Myocyte (in vitro differentiated cells): ENCODE measurements around the gene MAP2K5. TPM values are rescaled to one million over a fixed set of nuclear protein-coding genes. Genes with fewer than 3 reads are reported as not detected.

ENCODE experiments used
- DNase-seq: peaks from one replicate; pipeline ENCODE4 v3.0.0-alpha.2; 2012; ENCODE audit warnings: low read depth
- total RNA-seq: library from RNA; depleted of rRNA; stranded (reverse); fragments of >200 nt; gene quantifications from 2 replicates; pipeline ENCODE4 v1.2.3, GENCODE V29; 2014

MAP2K5 gene
- total RNA-seq, 1 donor from 2014 or later = 8.9 TPM

DNA sequence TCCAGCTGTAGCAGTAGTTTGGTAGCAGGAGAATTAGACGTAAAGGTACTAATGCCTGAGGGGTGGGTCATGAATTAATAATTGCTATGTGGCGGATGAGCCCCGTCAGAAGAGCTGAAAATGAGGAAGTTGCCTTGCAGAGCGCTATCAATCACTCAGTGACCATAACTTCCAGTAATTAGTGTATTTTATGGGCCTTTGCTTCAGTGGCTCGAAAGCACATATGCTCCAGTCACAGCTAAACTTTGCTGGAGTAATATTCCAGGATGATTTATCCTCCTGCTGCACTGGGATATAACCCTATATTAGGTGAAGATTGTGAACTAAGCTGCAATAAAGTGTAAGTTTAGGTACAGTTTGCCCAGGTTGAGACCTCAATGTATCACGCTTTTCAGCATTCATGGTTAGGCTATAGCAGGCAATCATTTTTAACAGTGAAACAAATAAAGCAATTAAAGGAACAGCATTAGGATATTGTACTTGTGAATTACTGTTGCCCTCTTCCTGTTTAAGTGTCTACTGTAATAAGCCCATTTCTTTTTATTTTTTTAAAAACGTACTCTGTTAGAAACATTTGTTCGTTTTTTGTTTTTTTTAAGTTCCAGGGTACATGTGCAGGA is 178.2 kb downstream of the MAP2K5 start:
- DNase-seq = no peak

DNA sequence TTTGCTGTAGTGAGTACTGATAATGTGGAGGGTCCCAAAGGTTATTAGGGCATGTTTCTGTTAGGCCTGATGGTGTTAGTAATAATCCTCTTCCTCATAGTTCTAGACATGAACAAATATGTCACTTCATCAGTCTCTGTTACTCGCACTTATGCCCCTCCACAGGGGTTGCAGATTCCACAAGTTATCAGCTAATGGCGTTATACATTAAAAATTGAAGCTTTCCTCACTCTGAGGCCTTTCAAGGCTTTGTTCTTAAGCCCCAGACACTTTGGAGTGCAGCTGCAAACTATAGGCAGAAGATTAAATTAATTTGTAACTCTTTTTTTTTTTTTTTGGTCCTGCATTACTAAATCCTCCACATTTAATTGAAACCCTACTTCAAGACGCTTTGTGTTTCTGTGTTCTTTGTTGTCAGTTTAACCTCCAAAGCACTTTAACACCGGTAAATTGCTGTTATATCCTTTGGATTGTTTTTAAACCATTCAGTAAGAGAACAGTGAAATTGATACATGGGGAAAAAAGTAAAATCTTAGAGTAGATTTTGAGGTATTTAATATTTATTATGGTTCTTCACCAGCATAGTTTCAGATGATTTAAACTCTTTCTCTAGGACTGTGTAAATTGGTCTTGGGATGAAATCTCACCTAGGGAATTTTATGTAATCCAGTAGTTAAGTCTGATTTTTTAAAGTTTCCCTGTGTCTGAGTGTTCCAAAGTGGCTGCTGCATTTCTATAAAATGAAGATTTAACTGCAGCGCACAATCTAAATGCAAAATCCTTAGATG is 179.7 kb downstream of the MAP2K5 start:
- no peak for DNase-seq

- DNase-seq = no peak
Observed at GRCh38 chr15:67723294-67724024, 181.0 kb downstream of the MAP2K5 start.

DNA sequence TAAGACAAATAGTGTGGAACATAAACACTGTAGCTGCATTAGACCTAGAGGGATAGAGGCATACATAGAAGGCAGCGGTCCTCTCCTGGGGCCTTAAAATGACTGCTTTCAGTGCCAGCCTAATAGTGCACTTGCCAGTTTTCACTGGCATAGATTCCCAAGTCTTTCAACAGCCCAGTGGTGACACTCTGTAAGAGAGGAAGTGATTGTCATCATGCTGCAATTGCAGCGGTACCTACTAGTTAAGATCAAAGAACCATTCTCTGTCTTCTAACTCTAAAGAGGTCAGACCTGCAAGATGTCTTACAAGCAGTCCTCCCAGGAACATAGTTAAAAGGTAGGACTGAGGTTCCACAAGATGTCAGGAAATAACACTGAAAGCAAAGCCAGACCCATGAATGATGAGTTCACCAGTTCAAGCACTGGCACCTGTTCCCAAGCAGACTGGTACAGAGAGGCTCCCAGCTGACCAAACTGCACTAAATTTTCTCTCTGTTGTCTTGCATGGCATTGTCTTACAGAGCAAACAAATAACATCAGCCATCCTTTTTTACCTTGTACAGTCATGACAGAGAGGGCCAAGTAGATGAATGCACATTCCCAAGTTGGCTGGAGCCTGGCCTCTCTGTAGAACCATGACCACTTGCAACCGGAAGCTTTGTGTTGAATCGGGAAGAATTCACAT is 182.3 kb downstream of the MAP2K5 start:
- DNase-seq = peak; percentile 83

- no peak for DNase-seq
Observed at GRCh38 chr15:67730135-67730534, 187.6 kb downstream of the MAP2K5 start.

DNA sequence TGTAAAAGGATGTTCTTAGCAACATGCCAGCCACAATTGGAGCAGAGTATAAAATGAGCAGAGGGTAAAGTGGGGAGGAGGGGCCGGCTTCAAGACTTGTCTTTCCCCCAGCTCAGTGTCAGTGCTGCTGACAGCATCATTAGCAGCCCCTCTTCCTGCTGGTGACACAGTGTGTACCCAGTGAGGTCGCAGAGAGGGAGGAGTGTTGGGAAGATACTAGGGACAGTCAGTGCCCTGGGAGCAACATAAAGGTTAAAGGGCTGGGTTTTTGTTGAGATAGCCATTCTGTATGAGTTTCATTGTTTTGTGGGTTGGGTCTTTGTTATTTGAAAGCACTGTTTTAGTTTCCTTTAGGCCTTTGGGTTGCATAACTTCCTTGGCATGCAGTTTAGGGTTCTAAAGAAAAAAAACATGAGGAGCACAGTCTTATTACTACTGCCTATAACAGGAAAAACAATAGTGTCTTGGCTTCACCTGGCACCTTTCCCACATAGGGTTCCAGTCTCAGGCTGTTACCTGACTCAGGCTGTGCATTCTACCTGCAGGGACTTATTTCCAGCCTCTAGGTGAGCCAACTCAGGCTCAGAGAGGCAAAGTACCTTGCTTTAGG is 188.7 kb downstream of the MAP2K5 start:
- DNase-seq = no peak

GRCh38 chr15:67732164-67732563 is 189.7 kb downstream of the MAP2K5 start:
- no peak for DNase-seq

- no peak for DNase-seq
Observed at GRCh38 chr15:67732671-67733374, 190.3 kb downstream of the MAP2K5 start.

GRCh38 chr15:67735896-67736295 is 193.4 kb downstream of the MAP2K5 start:
- DNase-seq = no peak

DNA sequence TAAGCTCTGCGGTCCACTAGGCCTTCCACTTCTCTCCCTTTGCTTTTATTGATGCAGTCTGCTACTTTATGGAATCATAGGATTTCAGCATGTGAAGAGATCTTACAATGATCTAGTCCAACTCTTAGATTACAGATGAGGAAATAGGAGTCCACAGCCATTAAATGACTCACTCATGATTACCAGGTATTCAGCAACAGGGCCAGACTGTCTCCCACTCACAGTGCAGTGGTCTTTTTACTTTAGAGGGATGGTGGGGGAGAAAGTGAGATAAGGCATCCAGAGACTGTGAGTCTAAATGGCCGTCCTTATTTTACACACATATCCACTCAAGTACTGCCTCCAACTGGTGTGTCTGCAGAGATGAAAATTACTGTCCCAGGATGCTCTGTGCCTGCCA is 194.3 kb downstream of the MAP2K5 start:
- no peak for DNase-seq

- no peak for DNase-seq
Observed at GRCh38 chr15:67738056-67738455, 195.6 kb downstream of the MAP2K5 start.

DNA sequence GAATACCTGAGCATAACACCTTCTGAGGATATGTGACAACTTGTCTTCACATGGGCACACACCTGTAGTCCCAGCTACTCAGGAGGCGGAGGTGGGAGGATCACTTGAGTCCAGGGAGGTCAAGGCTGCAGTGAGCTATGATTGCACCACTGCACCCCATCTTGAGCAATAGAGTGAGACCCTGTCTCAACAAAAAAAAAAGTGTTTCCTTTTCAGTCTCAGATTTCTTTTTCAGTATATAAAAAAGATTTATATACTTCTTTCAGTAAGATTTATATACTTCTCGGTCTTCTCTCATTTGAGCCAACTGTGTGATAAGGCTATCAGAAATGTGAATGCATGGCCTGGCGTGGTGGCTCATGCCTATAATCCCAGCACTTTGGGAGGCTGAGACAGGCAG is 197.9 kb downstream of the MAP2K5 start:
- no peak for DNase-seq

DNA sequence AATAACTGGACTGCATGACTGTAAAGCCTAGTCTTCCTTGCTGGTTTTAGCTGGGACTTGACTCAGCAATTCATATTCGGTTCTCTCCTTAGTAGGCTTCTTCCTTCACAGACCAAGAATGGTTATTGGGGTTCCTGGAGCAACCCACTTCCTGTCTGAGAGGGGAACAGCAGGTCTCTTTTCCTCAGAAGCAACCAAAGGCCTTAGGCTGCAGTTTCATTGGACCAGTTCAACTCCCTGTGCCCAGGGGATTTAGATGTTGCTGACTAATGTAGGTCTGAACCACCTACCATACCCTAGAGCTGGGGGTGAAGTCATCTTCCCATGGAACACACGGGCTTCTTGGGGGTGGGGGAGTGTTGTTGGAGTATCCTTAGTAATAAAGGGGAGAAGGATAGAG is 198.8 kb downstream of the MAP2K5 start:
- DNase-seq = no peak

GRCh38 chr15:67743558-67743957 is 201.1 kb downstream of the MAP2K5 start:
- no peak for DNase-seq

DNA sequence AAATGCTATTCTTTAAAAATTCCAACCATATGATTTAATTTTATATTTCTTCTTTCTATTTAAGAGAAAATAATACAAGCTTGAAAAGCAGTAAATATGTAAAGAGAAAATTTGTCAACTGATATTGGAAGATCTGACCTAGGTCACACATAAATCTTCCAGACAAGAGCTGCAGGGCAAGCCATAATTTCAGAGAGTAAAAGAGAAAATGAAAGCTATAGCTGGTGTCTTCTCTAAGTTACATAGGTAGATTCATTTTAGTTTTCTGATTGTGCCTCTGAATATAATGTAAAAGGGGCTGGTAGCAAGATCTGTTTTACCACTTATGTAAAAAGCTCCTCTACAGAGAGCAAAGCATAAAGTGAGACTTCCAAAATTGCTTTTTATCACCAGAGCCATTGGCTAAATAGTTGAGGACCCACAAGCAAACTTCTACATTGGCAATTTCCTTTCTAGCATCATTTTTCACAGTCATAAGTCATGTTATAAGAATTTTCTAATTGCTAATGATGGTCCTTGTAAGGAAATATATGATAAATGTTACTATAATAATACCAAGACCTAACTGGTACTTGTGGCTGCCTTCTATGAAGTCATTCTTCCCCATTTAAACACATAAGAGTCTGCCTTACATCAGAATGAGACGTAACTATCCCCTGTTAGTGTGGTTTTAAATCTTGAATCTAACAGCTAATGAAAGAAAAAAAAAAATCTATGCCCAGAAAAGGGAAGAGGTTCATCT is 202.0 kb downstream of the MAP2K5 start:
- DNase-seq = no peak

- DNase-seq = no peak
Observed at GRCh38 chr15:67745073-67746006, 202.8 kb downstream of the MAP2K5 start.

DNA sequence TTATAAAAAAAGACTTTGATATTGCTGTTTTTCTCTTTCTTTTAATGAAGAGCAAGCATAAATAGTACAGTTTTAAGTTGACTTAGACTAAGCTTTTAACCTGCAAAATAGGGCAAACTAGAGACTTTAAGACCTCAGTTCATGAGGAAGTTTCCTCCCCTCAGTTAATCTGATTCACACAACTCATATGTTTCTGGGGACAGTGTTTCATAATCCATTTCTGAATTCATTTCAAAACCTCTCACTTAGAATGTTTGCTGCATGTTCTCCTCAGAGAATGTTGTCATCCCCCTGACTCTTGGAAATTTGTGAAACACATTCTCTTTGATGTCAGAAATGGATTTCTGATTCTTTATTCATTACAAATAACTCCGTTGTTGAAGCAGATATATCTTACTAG is 203.5 kb downstream of the MAP2K5 start:
- no peak for DNase-seq

- DNase-seq = no peak
Observed at GRCh38 chr15:67746450-67746849, 203.9 kb downstream of the MAP2K5 start.

- DNase-seq = no peak
Observed at GRCh38 chr15:67747921-67748320, 205.4 kb downstream of the MAP2K5 start.
